Gastroesophageal sphincter (tissue), 4 donors: ENCODE data around the gene APOO. TPM values are rescaled to one million over a fixed set of nuclear protein-coding genes. Genes with fewer than 3 reads are reported as not detected.
"Not testable (repeated sequence)": the region's sequence is repeated elsewhere in the genome, so short reads cannot be mapped to it uniquely, and the experiment has no call there.

ENCODE experiments used
- ATAC-seq: fragments of 150-250 bp; one replicate; pipeline ENCODE4 v1.9.1; 2016; ENCODE audit warnings: mild to moderate bottlenecking, moderate library complexity
- H3K27ac ChIP-seq, 4 donors: fragments of 200-600 bp; sonication (generic) in 3 of 4; 1 replicate in 3 of 4; 2 replicates in 1 of 4; pipeline ENCODE4 v1.5.1; 2016 to 2019
- H3K27me3 ChIP-seq: fragments of 200-600 bp; sonication (generic); one replicate; pipeline ENCODE4 v1.5.1; 2019
- H3K36me3 ChIP-seq, 2 donors: fragments of 200-600 bp; sonication (generic); one replicate each; pipeline ENCODE4 v1.5.1; 2019; ENCODE audit warnings: control low read depth in 1 of 2
- H3K4me1 ChIP-seq, 3 donors: fragments of 200-600 bp; sonication (generic); 1 replicate in 2 of 3; 2 replicates in 1 of 3; pipeline ENCODE4 v1.5.1; 2016 to 2019; ENCODE audit warnings: control low read depth in 2 of 3
- H3K4me3 ChIP-seq, 2 donors: fragments of 200-600 bp; sonication (generic); one replicate each; pipeline ENCODE4 v1.5.1; 2019; ENCODE audit warnings: mild to moderate bottlenecking in 1 of 2, moderate library complexity in 1 of 2
- H3K9me3 ChIP-seq, 3 donors: fragments of 200-600 bp; sonication (generic); one replicate each; pipeline ENCODE4 v1.5.1; 2017 to 2019; ENCODE audit warnings: control low read depth in 2 of 3
- EP300 ChIP-seq: sonication (generic); formaldehyde crosslinking; IDR thresholded peaks from one replicate; pipeline ENCODE4 v1.6.1; 2017; ENCODE audit warnings: antibody characterized with exemption, mild to moderate bottlenecking
- POLR2A ChIP-seq, 2 donors: fragments of 450-650 bp; IDR thresholded peaks; one replicate each; pipeline ENCODE4 v1.6.1; 2017; ENCODE audit warnings: antibody characterized with exemption in 2 of 2, mild to moderate bottlenecking in 2 of 2, moderate library complexity in 1 of 2
- POLR2AphosphoS5 ChIP-seq: sonication (generic); formaldehyde crosslinking; IDR thresholded peaks from one replicate; pipeline ENCODE4 v1.6.1; 2017; ENCODE audit warnings: antibody characterized with exemption
- WGBS, 2 donors: methylation state at CpG; one replicate each; pipeline ENCODE4 v1.1.5; 2018; ENCODE audit warnings: low coverage in 1 of 2; 5-methylcytosine and 5-hydroxymethylcytosine counted together
- total RNA-seq, 4 donors: library from RNA; depleted of rRNA; stranded (reverse); fragments of >200 nt; gene quantifications; one replicate each; pipeline ENCODE4 v1.1.0, GENCODE V29; 2016
- TF ChIP-seq, protein P1 (sequence below), 4 experiments: fragments of 200-600 bp in 2 of 4; fragments of 450-650 bp in 2 of 4; sonication (generic) in 1 of 4; IDR thresholded peaks; one replicate each; pipeline ENCODE4 v1.5.1; 2017 to 2019; ENCODE audit warnings: antibody characterized with exemption in 4 of 4, mild to moderate bottlenecking in 2 of 4, moderate library complexity in 2 of 4

Gene APOO
- total RNA-seq, 4 donors from 2014 or later = 4.5 to 19.8 (median 8.7) TPM

DNA sequence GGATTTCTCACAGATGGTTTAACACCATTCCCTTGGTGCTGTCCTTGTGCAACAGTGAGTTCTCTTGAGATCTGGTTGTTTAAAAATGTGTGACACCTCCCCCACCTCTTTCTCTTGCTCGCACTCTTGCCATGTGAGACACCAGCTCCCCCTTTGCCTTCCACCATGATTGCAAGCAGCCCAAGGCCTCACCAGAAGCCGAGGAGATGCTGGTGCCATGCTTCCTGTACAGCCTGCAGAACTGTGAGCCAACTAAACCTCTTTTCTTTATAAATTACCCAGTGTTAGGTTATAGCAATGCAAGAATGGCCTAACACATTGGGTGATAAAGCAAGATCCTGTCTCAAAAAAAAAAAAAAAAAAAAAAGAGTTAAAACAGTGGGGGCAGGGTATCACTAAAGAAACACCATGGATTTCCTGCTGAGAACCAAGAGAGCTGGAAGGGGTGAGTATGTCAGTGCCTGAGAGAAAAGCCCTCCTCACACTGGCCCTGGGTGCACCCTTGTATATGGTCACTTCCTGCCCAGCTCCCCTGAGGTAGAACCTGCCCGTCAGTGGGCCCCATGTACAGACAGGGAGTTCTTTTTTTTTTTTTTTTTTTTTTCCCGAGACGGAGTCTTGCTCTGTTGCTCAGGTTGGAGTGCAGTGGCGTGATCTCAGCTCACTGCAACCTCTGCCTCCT lies 46.4 kb downstream of the APOO start:
- H3K4me1 ChIP-seq = no peaks in the 10 kb centered on the region
- no peaks in the 10 kb centered on the region for H3K27me3 ChIP-seq
- no peaks in the 10 kb centered on the region for H3K36me3 ChIP-seq
- WGBS, 2 donors = 100% methylated on average over 1 of the region's 6 CpGs; no CpG with 5 or more reads in 1 of the 2 donors
- no peak overlapping the region for H3K4me3 ChIP-seq
- H3K9me3 ChIP-seq = no peaks in the 10 kb centered on the region
- ATAC-seq = no peak
- TF ChIP-seq EP300 (no peak), POLR2AphosphoS5 (no peak), POLR2A (IDR thresholded peaks at IDR 0.05) (no peak)
- TF ChIP-seq, protein P1, sequence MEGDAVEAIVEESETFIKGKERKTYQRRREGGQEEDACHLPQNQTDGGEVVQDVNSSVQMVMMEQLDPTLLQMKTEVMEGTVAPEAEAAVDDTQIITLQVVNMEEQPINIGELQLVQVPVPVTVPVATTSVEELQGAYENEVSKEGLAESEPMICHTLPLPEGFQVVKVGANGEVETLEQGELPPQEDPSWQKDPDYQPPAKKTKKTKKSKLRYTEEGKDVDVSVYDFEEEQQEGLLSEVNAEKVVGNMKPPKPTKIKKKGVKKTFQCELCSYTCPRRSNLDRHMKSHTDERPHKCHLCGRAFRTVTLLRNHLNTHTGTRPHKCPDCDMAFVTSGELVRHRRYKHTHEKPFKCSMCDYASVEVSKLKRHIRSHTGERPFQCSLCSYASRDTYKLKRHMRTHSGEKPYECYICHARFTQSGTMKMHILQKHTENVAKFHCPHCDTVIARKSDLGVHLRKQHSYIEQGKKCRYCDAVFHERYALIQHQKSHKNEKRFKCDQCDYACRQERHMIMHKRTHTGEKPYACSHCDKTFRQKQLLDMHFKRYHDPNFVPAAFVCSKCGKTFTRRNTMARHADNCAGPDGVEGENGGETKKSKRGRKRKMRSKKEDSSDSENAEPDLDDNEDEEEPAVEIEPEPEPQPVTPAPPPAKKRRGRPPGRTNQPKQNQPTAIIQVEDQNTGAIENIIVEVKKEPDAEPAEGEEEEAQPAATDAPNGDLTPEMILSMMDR (IDR thresholded peaks at IDR 0.05) = no peak
- no peak overlapping the region for H3K27ac ChIP-seq

DNA sequence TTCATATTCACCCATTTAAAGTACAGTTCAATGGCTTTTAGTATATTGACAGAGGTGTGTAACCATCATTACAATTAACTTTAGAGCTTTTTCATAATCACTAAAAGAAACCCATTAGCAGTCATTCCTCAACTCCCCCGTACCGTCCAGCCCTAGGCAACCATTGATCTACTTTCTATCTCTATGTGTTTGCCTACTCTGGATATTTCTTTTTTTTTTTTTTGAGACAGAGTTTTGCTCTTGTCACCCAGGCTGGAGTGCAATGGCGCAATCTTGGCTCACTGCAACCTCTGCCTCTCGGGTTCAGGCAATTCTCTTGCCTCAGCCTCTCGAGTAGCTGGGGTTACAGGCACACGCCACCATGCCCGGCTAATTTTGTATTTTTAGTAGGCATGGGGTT lies 48.5 kb downstream of the APOO start:
- H3K27ac ChIP-seq, H3K4me3 ChIP-seq, H3K9me3 ChIP-seq, ATAC-seq, H3K27me3 ChIP-seq, H3K4me1 ChIP-seq, H3K36me3 ChIP-seq: not testable (repeated sequence)
- 83 to 91% methylated on average over 2 to 4 of the region's 7 CpGs for WGBS, 2 donors

DNA sequence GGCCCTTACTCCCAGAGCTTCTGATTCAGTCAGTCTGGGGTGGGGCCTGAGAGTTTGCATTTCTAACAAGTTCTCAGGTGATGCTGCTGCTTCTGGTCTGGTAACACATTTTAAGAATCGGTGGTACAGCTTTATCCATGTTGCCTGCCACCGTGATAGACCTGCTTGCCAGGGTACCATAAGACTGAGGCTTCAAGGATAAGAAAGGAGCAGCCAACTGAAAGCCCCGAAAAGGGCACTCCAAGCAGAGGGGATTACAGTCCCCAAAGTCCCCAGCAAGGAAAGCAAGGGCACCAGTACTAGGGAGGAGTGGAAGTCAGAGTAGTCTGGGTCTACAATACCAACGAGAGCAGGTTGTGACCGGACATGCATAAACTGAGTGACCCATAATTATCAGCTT lies 49.8 kb downstream of the APOO start:
- Histone ChIP-seq H3K4me3 (no peak overlapping the region), H3K27ac (no peak overlapping the region), H3K27me3 (no peaks in the 10 kb centered on the region), H3K9me3 (no peaks in the 10 kb centered on the region), H3K4me1 (no peaks in the 10 kb centered on the region), H3K36me3 (no peaks in the 10 kb centered on the region)
- WGBS, 2 donors = 96 to 100% methylated on average over 1 to 3 of the region's 5 CpGs
- TF ChIP-seq POLR2AphosphoS5 (no peak), POLR2A (IDR thresholded peaks at IDR 0.05) (no peak), EP300 (no peak)
- TF ChIP-seq, protein P1 (IDR thresholded peaks at IDR 0.05) = no peak
- no peak for ATAC-seq

DNA sequence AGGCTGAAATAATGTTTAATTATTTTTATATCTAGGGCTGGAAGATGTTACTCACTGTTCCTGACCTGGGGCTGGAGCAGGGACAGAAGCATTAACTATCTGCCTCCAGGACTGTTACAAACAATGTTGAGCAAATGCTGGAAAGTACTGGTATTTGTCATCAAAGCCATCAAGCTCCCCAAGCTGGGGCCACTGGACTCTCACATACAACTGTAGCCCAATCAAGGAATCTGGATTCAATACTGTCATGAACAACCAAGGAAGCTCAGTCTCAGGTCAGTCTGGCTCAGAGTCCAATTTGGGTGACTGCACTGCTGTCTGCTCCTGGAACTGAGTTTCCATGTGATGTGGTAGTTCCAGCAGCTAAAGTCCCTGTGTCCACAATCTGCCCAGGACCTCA lies 50.4 kb downstream of the APOO start:
- Histone ChIP-seq H3K27me3 (no peaks in the 10 kb centered on the region), H3K36me3 (no peaks in the 10 kb centered on the region), H3K4me1 (no peaks in the 10 kb centered on the region), H3K27ac (no peak overlapping the region), H3K9me3 (no peaks in the 10 kb centered on the region), H3K4me3 (no peak overlapping the region)
- no peak for ATAC-seq
- TF ChIP-seq POLR2AphosphoS5 = no peak
- TF ChIP-seq, protein P1 (IDR thresholded peaks at IDR 0.05) = no peak
- no peak for TF ChIP-seq EP300
- TF ChIP-seq POLR2A (IDR thresholded peaks at IDR 0.05) = no peak

DNA sequence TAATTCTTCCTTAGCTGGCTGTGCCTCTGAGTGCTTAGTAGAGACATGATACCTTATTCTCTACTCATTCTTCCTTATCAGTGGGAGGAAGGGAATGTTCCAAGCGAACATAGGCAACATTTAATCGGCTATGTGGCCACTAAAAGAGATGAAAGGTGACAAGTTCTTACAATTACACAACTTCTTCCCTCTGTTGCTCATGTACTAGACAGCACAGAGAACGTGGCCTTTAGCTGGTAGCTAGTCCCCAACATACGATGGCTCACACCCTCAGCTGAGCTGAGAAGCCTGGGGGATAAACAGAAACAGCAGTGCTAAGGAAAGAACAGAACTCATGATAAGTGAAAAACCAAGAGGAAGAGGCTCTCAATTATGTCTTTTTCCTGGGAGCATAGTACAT lies 52.2 kb downstream of the APOO start:
- Histone ChIP-seq H3K36me3 (no peaks in the 10 kb centered on the region), H3K27ac (no peak overlapping the region), H3K9me3 (no peaks in the 10 kb centered on the region), H3K4me1 (no peaks in the 10 kb centered on the region), H3K27me3 (no peaks in the 10 kb centered on the region), H3K4me3 (no peak overlapping the region)
- WGBS, 2 donors = 70% methylated on average over 2 of the region's 4 CpGs; no CpG with 5 or more reads in 1 of the 2 donors
- no peak for ATAC-seq
- TF ChIP-seq, protein P1 (IDR thresholded peaks at IDR 0.05) = no peak
- no peak for TF ChIP-seq EP300
- TF ChIP-seq POLR2A (IDR thresholded peaks at IDR 0.05) = no peak
- TF ChIP-seq POLR2AphosphoS5 = no peak
